C4-2B (cell line): ENCODE results near the gene G6PD.

Source experiments
- H3K27ac ChIP-seq: fragments of 450-650 bp; 2 replicates; pipeline ENCODE4 v1.5.1; 2017
- CTCF ChIP-seq: fragments of 450-650 bp; conservative IDR thresholded peaks from 2 replicates; pipeline ENCODE4 v1.5.1; 2017; ENCODE audit warnings: mild to moderate bottlenecking
- ZFX ChIP-seq: fragments of 450-650 bp; IDR thresholded peaks from 2 replicates; pipeline ENCODE4 v1.6.1; 2017

Gene G6PD

GRCh38 chrX:154487518-154488290 lies 58.9 kb downstream of the G6PD start:
- TF ChIP-seq CTCF = no peak
- TF ChIP-seq ZFX = no peak
- peak overlapping the region; percentile 99; the same call in 1 of the 2 replicates for H3K27ac ChIP-seq

- peak within 1 kb of the TSS; percentile 99 for H3K27ac ChIP-seq
- no peak for TF ChIP-seq CTCF
- TF ChIP-seq ZFX = peak; percentile 54; the same call in 1 of the 2 replicates
Observed at GRCh38 chrX:154486396-154487207, 60.0 kb downstream of the G6PD start, which contains the start of gene UBL4A. Gene UBL4A (minus strand): TSS chrX:154486615. CDS start chrX:154486584, 31 bp downstream.

- H3K27ac ChIP-seq = peak overlapping the region; percentile 99
- TF ChIP-seq CTCF (no peak), ZFX (peak; percentile 72)
Observed at GRCh38 chrX:154486052-154486395, 60.6 kb downstream of the G6PD start.

- H3K27ac ChIP-seq = peak overlapping the region; percentile 99
Observed at GRCh38 chrX:154485150-154486051, 61.2 kb downstream of the G6PD start.

GRCh38 chrX:154484255-154485149 lies 62.1 kb downstream of the G6PD start:
- H3K27ac ChIP-seq = no peak overlapping the region; the same call in 1 of the 2 replicates
- TF ChIP-seq ZFX (no peak), CTCF (no peak)

More at GRCh38 chrX:154485150-154486051, 61.2 kb downstream of the G6PD start:
- TF ChIP-seq CTCF (no peak), ZFX (no peak)

GRCh38 chrX:154483325-154483724 lies 63.3 kb downstream of the G6PD start:
- H3K27ac ChIP-seq = no peak overlapping the region

More at GRCh38 chrX:154483325-154483724, 63.3 kb downstream of the G6PD start:
- TF ChIP-seq CTCF = no peak
- TF ChIP-seq ZFX = no peak
